MM.1S (cell line): Measurements from ENCODE around the gene RPS13.

Source experiments
- DNase-seq: peaks from one replicate; pipeline ENCODE4 v3.0.0-alpha.2; 2015
- H2AFZ ChIP-seq: fragments of 300-600 bp; sonication (generic); 2 replicates; pipeline ENCODE4 v1.6.0; 2016; ENCODE audit warnings: antibody characterized with exemption, low read length
- H3F3A ChIP-seq: fragments of 300-600 bp; sonication (generic); 2 replicates; pipeline ENCODE4 v1.6.1; 2016; ENCODE audit warnings: mild to moderate bottlenecking, antibody characterized with exemption, low read length, moderate library complexity, mixed read lengths; ENCODE audit not compliant: insufficient read depth
- H3K27ac ChIP-seq: fragments of 300-600 bp; sonication (generic); 2 replicates; pipeline ENCODE4 v1.5.1; 2016; ENCODE audit warnings: mild to moderate bottlenecking, low read length
- H3K27me3 ChIP-seq: fragments of 300-600 bp; sonication (generic); replicated peaks from 2 replicates; pipeline ENCODE4 v1.6.0; 2016; ENCODE audit warnings: low read length; ENCODE audit not compliant: insufficient read depth
- H3K36me3 ChIP-seq: fragments of 300-600 bp; sonication (generic); replicated peaks from 2 replicates; pipeline ENCODE4 v1.6.1; 2016; ENCODE audit warnings: mild to moderate bottlenecking, low read length, mixed read lengths; ENCODE audit not compliant: insufficient read depth
- H3K4me1 ChIP-seq: fragments of 300-600 bp; sonication (generic); 2 replicates; pipeline ENCODE4 v1.6.1; 2016; ENCODE audit warnings: low read length, mixed read lengths
- H3K4me2 ChIP-seq: fragments of 300-600 bp; sonication (generic); 2 replicates; pipeline ENCODE4 v1.6.0; 2016; ENCODE audit warnings: low read depth, low read length
- H3K4me3 ChIP-seq: fragments of 300-600 bp; sonication (generic); 2 replicates; pipeline ENCODE4 v1.5.1; 2016; ENCODE audit warnings: low read length, mixed read lengths
- H3K79me2 ChIP-seq: fragments of 300-600 bp; sonication (generic); 2 replicates; pipeline ENCODE4 v1.6.1; 2016; ENCODE audit warnings: mixed run types, low read length, mixed read lengths
- H3K9ac ChIP-seq: fragments of 300-600 bp; sonication (generic); 2 replicates; pipeline ENCODE4 v1.6.1; 2016; ENCODE audit warnings: low read length, mixed read lengths
- H3K9me2 ChIP-seq: fragments of 300-600 bp; sonication (generic); replicated peaks from 2 replicates; pipeline ENCODE4 v1.6.1; 2016; ENCODE audit warnings: mild to moderate bottlenecking, low read length, mixed read lengths; ENCODE audit not compliant: insufficient read depth
- H3K9me3 ChIP-seq: fragments of 300-600 bp; sonication (generic); replicated peaks from 2 replicates; pipeline ENCODE4 v1.6.1; 2016; ENCODE audit warnings: mild to moderate bottlenecking, low read length, mixed read lengths; ENCODE audit not compliant: insufficient read depth
- H4K20me1 ChIP-seq: fragments of 300-600 bp; sonication (generic); 2 replicates; pipeline ENCODE4 v1.6.1; 2016; ENCODE audit warnings: mild to moderate bottlenecking, low read length, moderate library complexity, mixed read lengths; ENCODE audit not compliant: insufficient read depth
- EZH2 ChIP-seq: fragments of 300-600 bp; sonication (generic); optimal IDR thresholded peaks from 2 replicates; pipeline ENCODE3; 2017; ENCODE audit warnings: low read depth, mild to moderate bottlenecking, antibody characterized with exemption, low read length, mixed read lengths
- EZH2phosphoT487 ChIP-seq: fragments of 300-600 bp; sonication (generic); IDR thresholded peaks from 2 replicates; pipeline ENCODE4 v1.6.1; 2018; ENCODE audit warnings: antibody characterized with exemption, low read length
- TF ChIP-seq, protein P1 (sequence below): fragments of 300-600 bp; sonication (generic); IDR thresholded peaks from 2 replicates; pipeline ENCODE4 v1.5.1; 2016; ENCODE audit warnings: antibody characterized with exemption, low read length, mixed read lengths

Gene RPS13

DNA sequence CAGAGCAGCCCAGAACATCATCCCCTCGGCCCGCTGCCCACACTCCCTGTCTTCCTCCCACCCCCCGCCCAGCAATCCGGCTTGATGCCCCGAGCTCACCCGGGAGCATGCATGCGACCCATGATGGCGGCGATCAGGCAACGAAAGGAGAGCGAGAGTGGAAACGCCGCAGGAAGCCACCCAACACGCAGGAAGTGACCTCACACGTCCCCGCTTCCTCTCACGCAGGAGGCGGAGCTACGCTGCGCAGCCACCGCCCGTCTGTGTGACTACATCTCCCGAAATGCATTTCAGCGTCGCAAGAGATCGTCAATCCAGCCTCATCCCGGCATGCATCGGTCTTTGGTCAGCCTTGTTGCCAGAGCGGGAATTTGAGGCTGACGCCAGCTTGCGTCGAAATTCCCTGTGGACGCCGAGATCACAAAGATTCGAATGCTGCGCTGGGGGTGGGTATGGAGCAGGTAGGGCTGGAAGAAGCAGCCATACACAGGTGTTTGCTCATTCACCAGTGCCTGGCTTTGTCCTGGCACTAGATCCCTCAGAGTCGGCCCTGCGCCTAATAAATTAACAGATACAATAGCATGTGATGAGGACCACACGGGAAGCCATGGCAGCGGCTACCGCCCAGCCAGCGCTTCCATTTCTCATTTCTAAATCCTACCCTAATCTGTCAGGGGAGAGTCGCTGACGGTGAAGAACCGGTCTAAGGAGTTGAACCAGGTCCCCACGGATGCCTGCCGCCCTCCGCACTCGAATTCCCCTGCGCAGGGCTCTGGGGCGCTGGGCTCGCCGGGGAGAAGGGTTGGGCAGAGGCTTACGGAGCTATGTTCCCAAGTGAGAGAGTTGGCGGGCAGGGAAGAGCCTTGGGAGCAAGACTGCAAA is at the start of gene RPS13:
RPS13 (minus strand) TSS at position 148 of the 882 bp plus-strand sequence; CDS start at position 122, 26 bp downstream.
- Histone ChIP-seq H2AFZ (peak within 1 kb of the TSS; percentile 98), H3K9me2 (no peaks in the 10 kb centered on the region), H3K9me3 (no peaks in the 10 kb centered on the region), H3K4me1 (peaks cover 6% of the 10 kb centered on the region), H3K9ac (peak within 1 kb of the TSS; percentile 93), H4K20me1 (no peaks in the 10 kb centered on the region), H3K4me3 (peak within 1 kb of the TSS; percentile 96), H3K36me3 (peaks cover 14% of the 10 kb centered on the region; the same call in 1 of the 2 replicates), H3K79me2 (peaks cover 35% of the 10 kb centered on the region), H3K4me2 (peak within 1 kb of the TSS; percentile 97), H3K27me3 (no peaks in the 10 kb centered on the region), H3K27ac (peak within 1 kb of the TSS; percentile 63), H3F3A (peaks cover 39% of the 10 kb centered on the region)
- peak; percentile 99 for DNase-seq
- TF ChIP-seq EZH2phosphoT487 (no peak), EZH2 (no peak)
- TF ChIP-seq, protein P1, sequence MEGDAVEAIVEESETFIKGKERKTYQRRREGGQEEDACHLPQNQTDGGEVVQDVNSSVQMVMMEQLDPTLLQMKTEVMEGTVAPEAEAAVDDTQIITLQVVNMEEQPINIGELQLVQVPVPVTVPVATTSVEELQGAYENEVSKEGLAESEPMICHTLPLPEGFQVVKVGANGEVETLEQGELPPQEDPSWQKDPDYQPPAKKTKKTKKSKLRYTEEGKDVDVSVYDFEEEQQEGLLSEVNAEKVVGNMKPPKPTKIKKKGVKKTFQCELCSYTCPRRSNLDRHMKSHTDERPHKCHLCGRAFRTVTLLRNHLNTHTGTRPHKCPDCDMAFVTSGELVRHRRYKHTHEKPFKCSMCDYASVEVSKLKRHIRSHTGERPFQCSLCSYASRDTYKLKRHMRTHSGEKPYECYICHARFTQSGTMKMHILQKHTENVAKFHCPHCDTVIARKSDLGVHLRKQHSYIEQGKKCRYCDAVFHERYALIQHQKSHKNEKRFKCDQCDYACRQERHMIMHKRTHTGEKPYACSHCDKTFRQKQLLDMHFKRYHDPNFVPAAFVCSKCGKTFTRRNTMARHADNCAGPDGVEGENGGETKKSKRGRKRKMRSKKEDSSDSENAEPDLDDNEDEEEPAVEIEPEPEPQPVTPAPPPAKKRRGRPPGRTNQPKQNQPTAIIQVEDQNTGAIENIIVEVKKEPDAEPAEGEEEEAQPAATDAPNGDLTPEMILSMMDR = no peak

DNA sequence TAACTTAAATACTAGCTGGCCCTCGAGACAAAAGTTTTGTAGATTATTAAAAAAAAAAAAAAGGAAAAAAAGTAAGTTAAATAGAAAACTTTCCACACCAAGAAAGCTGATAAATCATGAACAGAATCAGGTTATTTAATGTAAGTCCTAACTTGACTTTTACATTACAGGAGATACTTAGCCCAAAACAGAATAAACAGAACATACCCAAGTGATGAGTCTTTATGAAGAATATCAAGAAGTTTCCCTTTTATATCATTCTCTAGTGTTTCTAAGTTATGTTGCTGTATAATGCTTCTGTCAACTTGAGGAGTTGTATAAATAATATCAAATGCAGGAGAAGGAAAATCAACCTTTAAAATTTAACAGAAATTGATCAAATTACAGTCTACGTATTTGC is 44.5 kb upstream of the RPS13 start:
- H3K27me3 ChIP-seq = no peaks in the 10 kb centered on the region
- H3K4me1 ChIP-seq = no peaks in the 10 kb centered on the region
- peaks cover 6% of the 10 kb centered on the region; the same call in 1 of the 2 replicates for H3K36me3 ChIP-seq
- H3F3A ChIP-seq = no peaks in the 10 kb centered on the region
- no peak for DNase-seq
- H3K27ac ChIP-seq = no peak overlapping the region
- no peaks in the 10 kb centered on the region for H4K20me1 ChIP-seq
- no peak overlapping the region for H3K9ac ChIP-seq
- no peaks in the 10 kb centered on the region for H3K9me2 ChIP-seq
- no peaks in the 10 kb centered on the region for H3K9me3 ChIP-seq
- H2AFZ ChIP-seq = no peak overlapping the region
- H3K79me2 ChIP-seq = no peaks in the 10 kb centered on the region
- TF ChIP-seq EZH2phosphoT487 (no peak), EZH2 (no peak)
- TF ChIP-seq, protein P1 = no peak
- no peak overlapping the region for H3K4me3 ChIP-seq
- no peak overlapping the region for H3K4me2 ChIP-seq

DNA sequence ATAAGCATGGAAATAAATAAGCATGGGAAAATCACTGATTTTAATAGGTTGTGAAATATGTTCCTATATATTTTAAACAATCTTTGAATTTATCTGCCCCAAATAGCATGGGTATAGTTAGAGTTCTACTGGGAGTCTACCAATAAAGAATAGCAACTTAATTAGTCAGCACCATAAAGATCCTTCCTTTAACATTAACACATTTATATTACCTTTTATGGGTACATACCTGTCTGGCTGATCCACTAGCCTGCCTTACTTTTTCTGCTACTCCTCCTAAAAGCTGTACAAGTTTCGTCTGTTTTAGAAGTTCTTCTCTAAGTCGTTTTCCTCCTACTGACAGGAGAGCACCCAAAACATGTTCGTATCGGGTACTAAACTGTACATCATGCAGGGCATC is 39.8 kb upstream of the RPS13 start:
- Histone ChIP-seq H3K4me2 (no peak overlapping the region), H3K79me2 (no peaks in the 10 kb centered on the region), H3K27ac (no peak overlapping the region), H3K9ac (no peak overlapping the region), H3K36me3 (peaks cover 6% of the 10 kb centered on the region; the same call in 1 of the 2 replicates), H3F3A (no peaks in the 10 kb centered on the region), H3K9me3 (no peaks in the 10 kb centered on the region), H3K4me1 (no peaks in the 10 kb centered on the region), H3K4me3 (no peak overlapping the region), H3K27me3 (no peaks in the 10 kb centered on the region), H3K9me2 (no peaks in the 10 kb centered on the region), H4K20me1 (no peaks in the 10 kb centered on the region), H2AFZ (no peak overlapping the region)
- TF ChIP-seq, protein P1 = no peak
- no peak for TF ChIP-seq EZH2phosphoT487
- no peak for TF ChIP-seq EZH2
- no peak for DNase-seq
